NOMO-1 treated with DMSO at 0.1 percent for 48 hours (cell line): Measurements from ENCODE around the gene NIPAL1.

ENCODE experiments used
- DNase-seq: peaks from one replicate; lab custom pipeline; 2025; ENCODE audit not compliant: unreplicated experiment; lab: John Stamatoyannopoulos, UW

The NIPAL1 gene

GRCh38 chr4:48025005-48025404, 8.4 kb downstream of the NIPAL1 start:
- no peak for DNase-seq

GRCh38 chr4:48027653-48028052, 11.1 kb downstream of the NIPAL1 start:
- DNase-seq, result no peak

DNA sequence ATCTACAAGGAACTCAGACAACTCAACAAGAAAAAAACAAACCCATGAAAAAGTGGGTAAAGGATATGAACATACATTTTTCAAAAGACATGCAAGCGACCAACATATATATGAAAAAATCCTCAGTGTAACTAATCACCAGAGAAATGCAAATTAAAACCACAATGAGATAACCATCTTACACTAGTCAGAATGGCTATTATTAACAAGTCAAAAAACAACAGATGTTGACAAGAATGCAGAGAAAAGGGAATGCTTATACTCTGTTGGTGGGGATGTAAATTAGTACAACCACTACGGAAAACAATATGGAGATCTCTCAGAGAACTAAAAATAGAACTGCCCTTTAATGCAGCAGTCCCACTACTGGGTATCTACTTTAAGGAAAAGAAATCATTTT, 12.1 kb downstream of the NIPAL1 start:
- no peak for DNase-seq

GRCh38 chr4:48030470-48030869, 13.9 kb downstream of the NIPAL1 start:
- no peak for DNase-seq

- DNase-seq, result no peak
These were observed 15.4 kb downstream of the NIPAL1 start for GRCh38 chr4:48031802-48032525.

DNA sequence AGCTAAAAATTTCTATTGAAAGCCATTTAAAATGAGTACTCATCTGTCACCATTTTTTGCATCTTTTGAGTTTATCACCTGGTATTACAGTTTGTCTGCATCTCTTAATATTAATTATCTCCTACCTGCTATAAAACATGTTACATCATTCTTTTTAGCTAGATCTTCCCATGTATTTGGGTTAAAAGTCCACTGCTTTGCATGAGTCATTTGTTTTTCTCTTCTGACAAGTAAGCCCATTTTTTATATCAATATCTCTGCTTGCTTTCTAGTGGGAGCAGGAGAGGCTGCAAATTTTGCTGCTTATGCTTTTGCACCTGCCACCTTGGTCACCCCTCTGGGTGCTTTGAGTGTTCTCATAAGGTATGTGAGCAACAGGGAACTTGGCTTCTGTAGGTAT, 16.1 kb downstream of the NIPAL1 start:
- no peak for DNase-seq

GRCh38 chr4:48033412-48033811, 16.8 kb downstream of the NIPAL1 start:
- DNase-seq, result no peak

- DNase-seq, result peak; percentile 81
These were observed 17.3 kb downstream of the NIPAL1 start for GRCh38 chr4:48033825-48034413.

- DNase-seq, result no peak
These were observed 19.4 kb downstream of the NIPAL1 start for GRCh38 chr4:48035952-48036351.

- DNase-seq, result no peak
These were observed 20.5 kb downstream of the NIPAL1 start for GRCh38 chr4:48037117-48037462.

GRCh38 chr4:48038666-48039065, 22.1 kb downstream of the NIPAL1 start:
- no peak for DNase-seq

DNA sequence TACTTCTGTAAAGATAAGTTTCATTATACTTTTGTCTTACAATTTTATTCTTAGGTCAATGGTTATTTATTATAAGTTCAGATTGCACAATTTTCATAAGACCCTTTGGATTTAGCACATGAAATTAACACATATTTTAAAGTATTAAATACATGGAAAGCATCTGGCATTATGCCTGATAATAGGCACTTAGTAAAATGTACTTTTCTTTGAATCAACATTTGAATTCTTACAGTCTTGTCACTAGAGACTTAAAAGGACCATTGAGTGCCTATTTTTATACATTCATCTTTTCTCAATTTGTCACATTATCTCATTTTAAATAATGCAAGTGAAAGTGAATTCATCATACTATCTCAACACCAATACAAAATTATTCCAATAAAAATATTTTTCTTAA, 23.0 kb downstream of the NIPAL1 start:
- DNase-seq, result no peak

- DNase-seq, result no peak
These were observed 25.1 kb downstream of the NIPAL1 start for GRCh38 chr4:48041535-48042137.

GRCh38 chr4:48042979-48043461, 26.4 kb downstream of the NIPAL1 start:
- DNase-seq, result no peak

DNA sequence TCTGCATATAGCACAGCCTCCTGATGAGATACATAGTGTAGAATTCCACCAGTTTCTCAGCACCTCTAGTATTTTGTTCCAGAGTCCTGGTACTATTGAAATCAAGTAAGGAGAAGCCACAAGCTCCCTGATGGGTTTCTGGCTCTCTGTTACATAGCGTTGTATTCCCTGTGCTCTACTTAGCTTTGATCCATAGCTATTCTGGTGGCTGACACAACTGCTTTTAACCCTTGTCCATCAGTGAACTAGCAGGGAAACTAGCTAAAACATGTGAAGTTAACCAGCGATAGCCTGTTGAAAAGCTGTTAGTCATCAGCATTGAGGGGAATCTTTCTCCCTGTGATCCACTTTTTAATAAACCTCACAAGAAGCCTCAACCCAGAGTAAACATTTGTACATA, 26.9 kb downstream of the NIPAL1 start:
- DNase-seq, result no peak

- no peak for DNase-seq
These were observed 27.7 kb downstream of the NIPAL1 start for GRCh38 chr4:48044298-48044697.

DNA sequence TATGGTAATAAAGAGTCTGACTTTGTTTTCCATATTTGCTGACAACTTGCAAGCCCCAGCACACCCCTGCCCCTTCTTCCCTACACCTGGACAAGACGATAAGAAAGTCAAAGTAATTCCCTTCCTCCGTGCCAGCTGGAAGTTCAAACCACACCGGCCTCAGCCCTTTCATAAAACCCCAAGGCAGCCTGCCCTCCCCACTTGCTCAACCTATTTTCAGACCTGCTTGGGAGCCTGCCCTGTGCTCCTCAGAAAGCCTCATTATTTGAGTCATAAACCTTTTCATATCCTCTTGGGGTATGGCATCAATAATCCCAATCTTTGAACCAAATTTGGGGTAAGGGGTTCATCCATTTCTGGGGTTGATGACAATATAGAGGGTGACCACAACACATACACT, 29.5 kb downstream of the NIPAL1 start:
- no peak for DNase-seq

DNA sequence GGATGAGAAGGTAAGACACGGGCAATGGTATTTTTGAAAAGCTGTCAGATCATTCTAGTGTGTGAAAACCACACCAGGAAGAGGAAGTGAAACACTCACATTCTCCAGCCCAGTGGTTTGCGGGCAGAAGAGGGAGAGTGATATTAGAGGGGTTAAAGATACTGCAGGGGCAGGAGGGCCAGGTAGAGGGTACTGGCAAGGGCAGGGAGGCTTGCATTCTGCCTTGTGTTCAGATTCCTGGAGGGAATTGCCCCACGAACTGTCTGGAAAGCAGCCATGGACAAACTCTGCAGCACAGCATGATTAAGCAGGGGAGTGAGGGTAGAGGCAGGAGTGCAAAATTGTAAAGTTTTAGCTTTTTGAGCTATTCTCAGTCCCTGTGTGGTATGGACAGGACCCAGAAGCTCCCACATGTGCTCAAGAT, 30.9 kb downstream of the NIPAL1 start:
- DNase-seq, result peak; percentile 91

GRCh38 chr4:48047896-48048295, 31.3 kb downstream of the NIPAL1 start:
- DNase-seq, result no peak

GRCh38 chr4:48049483-48049882, 32.9 kb downstream of the NIPAL1 start:
- no peak for DNase-seq

DNA sequence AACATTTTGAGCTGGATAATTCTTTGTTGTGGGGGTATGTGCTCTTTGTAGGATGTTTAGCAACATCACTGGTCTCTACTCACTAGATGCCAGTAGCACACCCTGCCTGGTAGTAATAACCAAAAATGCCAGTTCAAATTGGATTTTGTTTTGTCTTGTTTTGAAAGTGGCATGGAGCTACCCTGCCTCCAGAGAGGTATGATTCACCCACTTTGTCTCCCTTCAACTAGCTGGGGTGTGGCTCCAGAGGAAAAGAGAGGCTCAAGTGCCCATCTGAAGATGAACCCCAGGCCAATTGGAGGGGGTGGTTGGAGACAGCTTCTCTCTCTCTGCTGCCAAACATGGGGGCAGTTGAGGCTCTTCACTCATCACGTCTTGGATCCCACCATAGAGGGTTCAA, 34.5 kb downstream of the NIPAL1 start:
- no peak for DNase-seq
